Uterus (tissue), 4 donors: Measurements from ENCODE around the gene EDN3. TPM values are rescaled to one million over a fixed set of nuclear protein-coding genes. Genes with fewer than 3 reads are reported as not detected.

ENCODE experiments used
- DNase-seq, 2 donors: peaks; one replicate each; pipeline ENCODE4 v3.0.0-alpha.2; 2019 to 2020
- H3K27ac ChIP-seq, 2 donors: fragments of 200-600 bp; sonication (generic); 1 replicate in 1 of 2; 2 replicates in 1 of 2; pipeline ENCODE4 v1.5.1; 2016 to 2018
- H3K27me3 ChIP-seq, 2 donors: fragments of 200-600 bp; sonication (generic); one replicate each; pipeline ENCODE4 v1.5.1; 2018 to 2019; ENCODE audit warnings: control low read depth in 1 of 2
- H3K36me3 ChIP-seq, 2 donors: fragments of 200-600 bp; sonication (generic); one replicate each; pipeline ENCODE4 v1.5.1; 2019; ENCODE audit warnings: control low read depth in 1 of 2
- H3K4me1 ChIP-seq, 2 donors: fragments of 200-600 bp; sonication (generic); one replicate each; pipeline ENCODE4 v1.5.1; 2018 to 2019; ENCODE audit warnings: control low read depth in 1 of 2
- H3K4me3 ChIP-seq, 2 donors: fragments of 200-600 bp; sonication (generic); 1 replicate in 1 of 2; 2 replicates in 1 of 2; pipeline ENCODE4 v1.5.1; 2018 to 2019; ENCODE audit warnings: mild to moderate bottlenecking in 1 of 2
- H3K9me3 ChIP-seq, 2 donors: fragments of 200-600 bp; sonication (generic); one replicate each; pipeline ENCODE4 v1.5.1; 2019; ENCODE audit warnings: control low read depth in 1 of 2
- CTCF ChIP-seq, 4 experiments: fragments of 200-600 bp in 2 of 4; fragments of 450-650 bp in 2 of 4; sonication (generic) in 2 of 4; IDR thresholded peaks; one replicate each; pipeline ENCODE4 v1.5.1; 2016 to 2019; ENCODE audit warnings: antibody characterized with exemption in 4 of 4, mild to moderate bottlenecking in 2 of 4, moderate library complexity in 1 of 4
- POLR2A ChIP-seq, 2 donors: fragments of 450-650 bp; IDR thresholded peaks; one replicate each; pipeline ENCODE4 v1.6.1; 2016; ENCODE audit warnings: antibody characterized with exemption in 2 of 2, mild to moderate bottlenecking in 1 of 2, moderate library complexity in 1 of 2
- intact Hi-C: fragments of 100-400 bp; cut with DNase I; formaldehyde crosslinking; loops from one replicate; pipeline ENCODE4 v1.15.1; 2023; ENCODE audit warnings: low total_unique reads
- total RNA-seq, 4 donors: library from RNA; depleted of rRNA in 3 of 4; stranded (reverse); fragments of >200 nt in 3 of 4; gene quantifications; one replicate each; pipeline versions ENCODE4 v1.1.0 to v1.2.4, GENCODE V29; 2014 to 2023
- donor health status: DM: yes; HTN: yes; CAD: no.

Gene EDN3
- total RNA-seq = 10 to 100 TPM in 1 of 4 donors, 1 to 10 TPM in 1, not detected in 2; 2.8 to 85.8 TPM

GRCh38 chr20:59300333-59301081 is at the start of gene EDN3:
TSS of gene EDN3 (plus strand) at chr20:59300611. CDS start at chr20:59300813, 202 bp downstream.
- no peak for DNase-seq
- no peak for TF ChIP-seq POLR2A (IDR thresholded peaks at IDR 0.05)
- no peak for TF ChIP-seq CTCF (IDR thresholded peaks at IDR 0.05)
- Histone ChIP-seq H3K27ac (no peak within 1 kb of the TSS), H3K27me3 (no peaks in the 10 kb centered on the region), H3K4me3 (no peak within 1 kb of the TSS), H3K4me1 (no peaks in the 10 kb centered on the region), H3K36me3 (no peaks in the 10 kb centered on the region), H3K9me3 (no peaks in the 10 kb centered on the region)
- intact Hi-C loops = no loop called here

- intact Hi-C loops = no loop called here
- Histone ChIP-seq H3K4me3 (no peak overlapping the region), H3K27me3 (no peaks in the 10 kb centered on the region), H3K4me1 (no peaks in the 10 kb centered on the region), H3K9me3 (no peaks in the 10 kb centered on the region), H3K36me3 (no peaks in the 10 kb centered on the region), H3K27ac (no peak overlapping the region)
- DNase-seq = no peak
- TF ChIP-seq CTCF (IDR thresholded peaks at IDR 0.05) = no peak
- TF ChIP-seq POLR2A (IDR thresholded peaks at IDR 0.05) = no peak
Observed at GRCh38 chr20:59253325-59253724, 47.1 kb upstream of the EDN3 start.

GRCh38 chr20:59253779-59254319 is 46.6 kb upstream of the EDN3 start:
- Histone ChIP-seq H3K36me3 (no peaks in the 10 kb centered on the region), H3K4me3 (no peak overlapping the region), H3K9me3 (no peaks in the 10 kb centered on the region), H3K4me1 (no peaks in the 10 kb centered on the region), H3K27ac (no peak overlapping the region), H3K27me3 (no peaks in the 10 kb centered on the region)
- intact Hi-C loops = no loop called here
- no peak for TF ChIP-seq CTCF (IDR thresholded peaks at IDR 0.05)
- no peak for TF ChIP-seq POLR2A (IDR thresholded peaks at IDR 0.05)
- no peak for DNase-seq

GRCh38 chr20:59255256-59255655 is 45.2 kb upstream of the EDN3 start:
- TF ChIP-seq POLR2A (IDR thresholded peaks at IDR 0.05) = no peak
- TF ChIP-seq CTCF (IDR thresholded peaks at IDR 0.05) = no peak
- Histone ChIP-seq H3K4me1 (no peaks in the 10 kb centered on the region), H3K27ac (no peak overlapping the region), H3K36me3 (no peaks in the 10 kb centered on the region), H3K9me3 (no peaks in the 10 kb centered on the region), H3K27me3 (no peaks in the 10 kb centered on the region), H3K4me3 (no peak overlapping the region)
- DNase-seq = no peak
- intact Hi-C loops = no loop called here

GRCh38 chr20:59258221-59258621 is 42.2 kb upstream of the EDN3 start:
- no peak overlapping the region for H3K4me3 ChIP-seq
- intact Hi-C loops = no loop called here
- H3K27ac ChIP-seq = no peak overlapping the region
- H3K4me1 ChIP-seq = no peaks in the 10 kb centered on the region
- TF ChIP-seq POLR2A (IDR thresholded peaks at IDR 0.05) = no peak
- no peaks in the 10 kb centered on the region for H3K36me3 ChIP-seq
- no peak for DNase-seq
- H3K9me3 ChIP-seq = no peaks in the 10 kb centered on the region
- H3K27me3 ChIP-seq = no peaks in the 10 kb centered on the region
